NT2/D1 (cell line): ENCODE measurements around the gene HDAC7.

Source experiments
- DNase-seq: peaks from one replicate; pipeline ENCODE4 v3.0.0-alpha.2; 2011; ENCODE audit warnings: low read depth, low spot score
- H3K27me3 ChIP-seq: 2 replicates; pipeline ENCODE4 v1.6.0; 2011; ENCODE audit warnings: mild to moderate bottlenecking; ENCODE audit not compliant: insufficient read length, insufficient read depth
- H3K36me3 ChIP-seq: 2 replicates; pipeline ENCODE4 v1.6.1; 2011; ENCODE audit warnings: mild to moderate bottlenecking, low read length, mixed read lengths; ENCODE audit not compliant: insufficient read depth, insufficient read length
- H3K4me1 ChIP-seq: 2 replicates; pipeline ENCODE4 v1.5.1; 2011; ENCODE audit not compliant: insufficient read depth, insufficient read length
- H3K4me3 ChIP-seq: 2 replicates; pipeline ENCODE4 v1.5.1; 2011; ENCODE audit warnings: low read depth; ENCODE audit not compliant: insufficient read length
- H3K9ac ChIP-seq: 2 replicates; pipeline ENCODE4 v1.6.0; 2011; ENCODE audit warnings: low read depth; ENCODE audit not compliant: insufficient read length
- H3K9me3 ChIP-seq: 2 replicates; pipeline ENCODE4 v1.5.1; 2011; ENCODE audit warnings: mild to moderate bottlenecking, low read length; ENCODE audit not compliant: insufficient read depth
- SUZ12 ChIP-seq: IDR thresholded peaks from 2 replicates; pipeline ENCODE4 v1.6.1; 2011; ENCODE audit not compliant: insufficient read length, insufficient read depth; ENCODE audit errors: extremely low read depth
- YY1 ChIP-seq: IDR thresholded peaks from 2 replicates; pipeline ENCODE4 v1.6.1; 2011; ENCODE audit not compliant: insufficient read length, insufficient read depth
- ZNF274 ChIP-seq: IDR thresholded peaks from 2 replicates; pipeline ENCODE4 v1.6.1; 2011; ENCODE audit warnings: mild to moderate bottlenecking, low read depth, low read length

Gene HDAC7

GRCh38 chr12:47808574-47809365, 10.9 kb downstream of the HDAC7 start:
- Histone ChIP-seq H3K4me1 (peaks cover 31% of the 10 kb centered on the region), H3K36me3 (peaks cover 44% of the 10 kb centered on the region), H3K27me3 (no peaks in the 10 kb centered on the region), H3K4me3 (no peak overlapping the region), H3K9me3 (no peaks in the 10 kb centered on the region), H3K9ac (peak overlapping the region; percentile 57)
- no peak for DNase-seq
- TF ChIP-seq ZNF274 (no peak), SUZ12 (no peak), YY1 (no peak)

GRCh38 chr12:47808050-47808449, 11.7 kb downstream of the HDAC7 start:
- no peak overlapping the region for H3K9ac ChIP-seq
- TF ChIP-seq SUZ12, result no peak
- TF ChIP-seq YY1, result no peak
- no peak for TF ChIP-seq ZNF274
- peaks cover 36% of the 10 kb centered on the region for H3K4me1 ChIP-seq
- DNase-seq, result no peak
- no peak overlapping the region for H3K4me3 ChIP-seq
- H3K27me3 ChIP-seq, result no peaks in the 10 kb centered on the region
- no peaks in the 10 kb centered on the region for H3K9me3 ChIP-seq
- H3K36me3 ChIP-seq, result peaks cover 51% of the 10 kb centered on the region

- Histone ChIP-seq H3K4me3 (no peak overlapping the region), H3K9ac (no peak overlapping the region), H3K27me3 (no peaks in the 10 kb centered on the region), H3K4me1 (peaks cover 41% of the 10 kb centered on the region), H3K9me3 (no peaks in the 10 kb centered on the region), H3K36me3 (peaks cover 58% of the 10 kb centered on the region)
- no peak for TF ChIP-seq SUZ12
- no peak for TF ChIP-seq ZNF274
- no peak for TF ChIP-seq YY1
- DNase-seq, result no peak
Observed at GRCh38 chr12:47807338-47807737, 12.4 kb downstream of the HDAC7 start.

- H3K27me3 ChIP-seq, result no peaks in the 10 kb centered on the region
- DNase-seq, result no peak
- no peak overlapping the region for H3K4me3 ChIP-seq
- no peaks in the 10 kb centered on the region for H3K9me3 ChIP-seq
- H3K36me3 ChIP-seq, result peaks cover 71% of the 10 kb centered on the region
- TF ChIP-seq SUZ12 (no peak), ZNF274 (no peak), YY1 (no peak)
- peaks cover 49% of the 10 kb centered on the region for H3K4me1 ChIP-seq
- no peak overlapping the region for H3K9ac ChIP-seq
Observed at GRCh38 chr12:47805417-47805816, 14.3 kb downstream of the HDAC7 start.

- Histone ChIP-seq H3K36me3 (peaks cover 83% of the 10 kb centered on the region), H3K4me1 (peaks cover 52% of the 10 kb centered on the region), H3K9me3 (no peaks in the 10 kb centered on the region), H3K27me3 (no peaks in the 10 kb centered on the region), H3K4me3 (no peak overlapping the region), H3K9ac (no peak overlapping the region)
- no peak for DNase-seq
- no peak for TF ChIP-seq SUZ12
Observed at GRCh38 chr12:47804171-47804570, 15.5 kb downstream of the HDAC7 start.

- Histone ChIP-seq H3K4me1 (peaks cover 53% of the 10 kb centered on the region), H3K36me3 (peaks cover 90% of the 10 kb centered on the region), H3K9ac (no peak overlapping the region), H3K4me3 (no peak overlapping the region), H3K27me3 (no peaks in the 10 kb centered on the region), H3K9me3 (no peaks in the 10 kb centered on the region)
- TF ChIP-seq YY1, result no peak
- no peak for TF ChIP-seq SUZ12
- no peak for TF ChIP-seq ZNF274
- DNase-seq, result no peak
Observed at GRCh38 chr12:47803191-47803875, 16.4 kb downstream of the HDAC7 start.

- peaks cover 45% of the 10 kb centered on the region for H3K4me1 ChIP-seq
- TF ChIP-seq SUZ12, result no peak
- TF ChIP-seq ZNF274, result no peak
- no peak for TF ChIP-seq YY1
- no peaks in the 10 kb centered on the region for H3K9me3 ChIP-seq
- no peak overlapping the region for H3K4me3 ChIP-seq
- no peak for DNase-seq
- H3K36me3 ChIP-seq, result peaks cover 93% of the 10 kb centered on the region
- no peak overlapping the region for H3K9ac ChIP-seq
- no peaks in the 10 kb centered on the region for H3K27me3 ChIP-seq
Observed at GRCh38 chr12:47802312-47802711, 17.4 kb downstream of the HDAC7 start.
